Gastrocnemius medialis (tissue), 4 donors: ENCODE results near the gene GRIA1.

Experiments
- CTCF ChIP-seq, 5 experiments: fragments of 450-650 bp in 3 of 5; fragments of 200-600 bp in 2 of 5; sonication (generic) in 2 of 5; IDR thresholded peaks in 4 of 5; conservative IDR thresholded peaks in 1 of 5; 1 replicate in 4 of 5; 2 replicates in 1 of 5; pipeline ENCODE4 v1.5.1; 2016 to 2019; ENCODE audit warnings: antibody characterized with exemption in 5 of 5, mild to moderate bottlenecking in 3 of 5, moderate library complexity in 3 of 5
- POLR2A ChIP-seq, 2 donors: fragments of 450-650 bp; IDR thresholded peaks; one replicate each; pipeline ENCODE4 v1.6.1; 2017; ENCODE audit warnings: antibody characterized with exemption in 2 of 2, mild to moderate bottlenecking in 2 of 2, moderate library complexity in 2 of 2

- no peak for TF ChIP-seq CTCF (IDR thresholded peaks at IDR 0.05 in 4 of 5, conservative IDR thresholded peaks at IDR 0.05 in 1 of 5)
- no peak for TF ChIP-seq POLR2A (IDR thresholded peaks at IDR 0.05)
These were observed 317.3 kb downstream of the GRIA1 start for GRCh38 chr5:153807801-153808200.
